Liver (tissue), 3 donors: Measurements from ENCODE around the gene OSGEP.

Experiments
- ATF3 ChIP-seq: IDR thresholded peaks from 2 replicates; pipeline ENCODE4 v1.6.1; 2016; ENCODE audit warnings: antibody characterized with exemption
- CTCF ChIP-seq: fragments of 150-350 bp; IDR thresholded peaks from 2 replicates; pipeline ENCODE4 v1.5.1; 2017; ENCODE audit warnings: improper control_type of control experiment, low read depth, low read length; ENCODE audit not compliant: missing input control
- JUND ChIP-seq, 2 donors: IDR thresholded peaks; 2 replicates each; pipeline ENCODE4 v1.6.1; 2016; ENCODE audit warnings: antibody characterized with exemption in 2 of 2
- RXRA ChIP-seq, 2 donors: IDR thresholded peaks; 2 replicates each; pipeline ENCODE4 v1.6.1; 2017 to 2018; ENCODE audit warnings: antibody characterized with exemption in 2 of 2, mild to moderate bottlenecking in 1 of 2
- YY1 ChIP-seq: IDR thresholded peaks from 2 replicates; pipeline ENCODE4 v1.6.1; 2016; ENCODE audit warnings: antibody characterized with exemption, mild to moderate bottlenecking
- donor health status: healthy.
- donor health status: healthy.

GRCh38 chr14:20417250-20418186 is 37.1 kb downstream of the OSGEP start:
- TF ChIP-seq YY1: no peak
- TF ChIP-seq CTCF: no peak
- no peak for TF ChIP-seq RXRA (IDR thresholded peaks at IDR 0.05)
- TF ChIP-seq JUND (IDR thresholded peaks at IDR 0.05): no peak
- no peak for TF ChIP-seq ATF3
